ENCODE results near the gene NDUFV1. TPM values are rescaled to one million over a fixed set of nuclear protein-coding genes. Genes with fewer than 3 reads are reported as not detected.
"Not testable (repeated sequence)": the region's sequence is repeated elsewhere in the genome, so short reads cannot be mapped to it uniquely, and the experiment has no call there.

Gene NDUFV1
- total RNA-seq, 6 experiments from 2014 or later = 151 to 214 (median 163) TPM

GRCh38 chr11:67633758-67634365 is 27.1 kb downstream of the NDUFV1 start:
- Histone ChIP-seq H3K36me3 (no peaks in the 10 kb centered on the region), H3K9me3 (no peaks in the 10 kb centered on the region), H3K27me3 (no peaks in the 10 kb centered on the region), H3K4me1 (peaks cover 0 to 27% (median 13%) of the 10 kb centered on the region in 4 donors), H3K4me3 (no peak overlapping the region), H3K27ac (no peak overlapping the region)
- TF ChIP-seq POLR2A (IDR thresholded peaks at IDR 0.05) = no peak
- TF ChIP-seq CTCF (IDR thresholded peaks at IDR 0.05) = no peak
- DNase-seq = peak in 2 of 3 donors; percentile 28 to 57
- no peak for ATAC-seq
- intact Hi-C loops (cut with DNase I) = no loop called here
- 61% methylated on average over 6 of the region's 22 CpGs for WGBS (ENCODE audit: insufficient coverage, low coverage, low lambda C conversion rate, missing lambda C conversion rate)

- ATAC-seq (no peak), DNase-seq (no peak)
- Histone ChIP-seq H3K27me3 (no peaks in the 10 kb centered on the region), H3K27ac (no peak overlapping the region), H3K4me1 (peaks cover 0 to 25% (median 12%) of the 10 kb centered on the region in 4 donors), H3K4me3 (no peak overlapping the region), H3K9me3 (no peaks in the 10 kb centered on the region), H3K36me3 (no peaks in the 10 kb centered on the region)
- TF ChIP-seq CTCF (IDR thresholded peaks at IDR 0.05) = no peak
- no peak for TF ChIP-seq POLR2A (IDR thresholded peaks at IDR 0.05)
- intact Hi-C loops (cut with DNase I) = no loop called here
- 67% methylated on average over 1 of the region's 20 CpGs for WGBS (ENCODE audit: insufficient coverage, low coverage, low lambda C conversion rate, missing lambda C conversion rate)
Observed at GRCh38 chr11:67634366-67635230, 27.9 kb downstream of the NDUFV1 start.

- no peak for ATAC-seq
- Histone ChIP-seq H3K4me3 (no peak overlapping the region), H3K9me3 (no peaks in the 10 kb centered on the region), H3K4me1 (peaks cover 0 to 27% (median 12%) of the 10 kb centered on the region in 4 donors), H3K27me3 (no peaks in the 10 kb centered on the region), H3K36me3 (no peaks in the 10 kb centered on the region), H3K27ac (no peak overlapping the region)
- 80% methylated on average over 1 of the region's 4 CpGs for WGBS (ENCODE audit: insufficient coverage, low coverage, low lambda C conversion rate, missing lambda C conversion rate)
- TF ChIP-seq POLR2A (IDR thresholded peaks at IDR 0.05) (no peak), CTCF (IDR thresholded peaks at IDR 0.05) (no peak)
- DNase-seq = no peak
- intact Hi-C loops (cut with DNase I) = no loop called here
Observed at GRCh38 chr11:67635231-67635521, 28.4 kb downstream of the NDUFV1 start.

- H3K4me1 ChIP-seq = peaks cover 0 to 16% (median 5%) of the 10 kb centered on the region in 4 donors
- no peak overlapping the region for H3K4me3 ChIP-seq
- no peak for DNase-seq
- WGBS (ENCODE audit: insufficient coverage, low coverage, low lambda C conversion rate, missing lambda C conversion rate) = 46% methylated on average over 5 of the region's 6 CpGs
- no peaks in the 10 kb centered on the region for H3K36me3 ChIP-seq
- no peaks in the 10 kb centered on the region for H3K9me3 ChIP-seq
- intact Hi-C loops (cut with DNase I) = no loop called here
- TF ChIP-seq POLR2A (IDR thresholded peaks at IDR 0.05) = no peak
- TF ChIP-seq CTCF (IDR thresholded peaks at IDR 0.05) = no peak
- ATAC-seq = no peak
- no peaks in the 10 kb centered on the region for H3K27me3 ChIP-seq
- H3K27ac ChIP-seq = no peak overlapping the region
Observed at GRCh38 chr11:67636962-67637361, 30.2 kb downstream of the NDUFV1 start.

- H3K27ac ChIP-seq; H3K36me3 ChIP-seq; ATAC-seq; H3K4me3 ChIP-seq; H3K9me3 ChIP-seq; intact Hi-C loops (cut with DNase I); DNase-seq; H3K27me3 ChIP-seq: not testable (repeated sequence)
- peaks cover 0 to 11% (median 3%) of the 10 kb centered on the region in 4 donors for H3K4me1 ChIP-seq
- WGBS (ENCODE audit: insufficient coverage, low coverage, low lambda C conversion rate, missing lambda C conversion rate) = 79% methylated on average over 3 of the region's 3 CpGs
Observed at GRCh38 chr11:67637441-67637840, 30.7 kb downstream of the NDUFV1 start.

All from right lobe of liver (tissue), 6 donors.